BE2C (cell line): ENCODE results near the gene PHACTR3.
"Not testable (repeated sequence)": the region's sequence is repeated elsewhere in the genome, so short reads cannot be mapped to it uniquely, and the experiment has no call there.

Experiments
- DNase-seq: peaks from one replicate; pipeline ENCODE4 v3.0.0-alpha.2; 2020
- H3K27me3 ChIP-seq: fragments of 250-450 bp; sonication (Bioruptor Pico); 2 replicates; pipeline ENCODE4 v1.5.1; 2020; ENCODE audit warnings: mild to moderate bottlenecking
- H3K36me3 ChIP-seq: fragments of 250-450 bp; sonication (Bioruptor Pico); 2 replicates; pipeline ENCODE4 v1.5.1; 2020; ENCODE audit warnings: mild to moderate bottlenecking
- H3K4me1 ChIP-seq: fragments of 250-450 bp; sonication (Bioruptor Pico); 2 replicates; pipeline ENCODE4 v1.5.1; 2020
- H3K4me3 ChIP-seq: 2 replicates; pipeline ENCODE4 v1.5.1; 2011; ENCODE audit warnings: low read depth, low read length
- H3K9me3 ChIP-seq: fragments of 250-450 bp; sonication (Bioruptor Pico); 2 replicates; pipeline ENCODE4 v1.5.1; 2020
- CTCF ChIP-seq: IDR thresholded peaks from 2 replicates; pipeline ENCODE4 v1.5.1; 2012; ENCODE audit warnings: mild to moderate bottlenecking, low read depth, low read length

PHACTR3 gene

DNA sequence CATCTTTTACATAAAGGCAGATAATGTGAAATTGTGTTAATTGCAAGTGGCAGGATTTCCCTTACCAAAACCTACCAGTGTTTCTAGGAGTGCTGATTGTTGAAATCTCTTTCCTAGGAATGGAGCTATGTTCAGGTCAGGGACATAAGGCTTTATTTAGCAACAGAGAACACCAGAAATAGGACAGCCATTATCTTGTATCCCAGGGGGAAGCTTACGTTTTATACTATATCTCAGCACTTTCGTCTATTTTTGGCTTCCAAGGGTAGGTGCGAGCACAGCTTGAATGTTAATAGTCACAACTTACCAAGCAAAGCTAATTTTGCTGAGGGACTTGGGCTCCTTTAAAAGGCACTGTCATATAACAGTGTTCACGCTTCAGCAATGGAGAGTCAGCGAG, 235.1 kb downstream of the PHACTR3 start:
- DNase-seq = no peak
- Histone ChIP-seq H3K9me3 (no peaks in the 10 kb centered on the region), H3K36me3 (no peaks in the 10 kb centered on the region), H3K27me3 (peaks cover 13% of the 10 kb centered on the region), H3K4me1 (no peaks in the 10 kb centered on the region), H3K4me3 (no peak overlapping the region)
- TF ChIP-seq CTCF = no peak

DNA sequence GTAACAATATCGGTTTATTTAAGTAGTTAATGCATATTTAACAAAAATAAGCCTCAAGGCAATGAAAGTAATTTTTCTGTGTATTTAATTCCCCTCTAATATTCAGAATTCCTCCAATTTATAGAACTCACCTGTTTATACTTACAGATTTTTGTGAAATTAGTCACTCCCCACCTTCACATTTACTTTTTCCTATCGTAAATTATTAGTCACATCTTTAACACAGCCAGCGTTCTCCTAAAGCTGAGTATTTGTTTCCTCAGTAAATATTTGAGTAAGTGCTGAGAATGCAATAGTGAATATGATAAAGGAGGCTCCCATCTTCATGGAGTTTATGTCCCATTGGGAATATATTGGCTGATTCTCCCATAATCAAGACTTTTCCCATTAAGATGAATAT, 241.1 kb downstream of the PHACTR3 start:
- H3K4me3 ChIP-seq = no peak overlapping the region
- H3K9me3 ChIP-seq = no peaks in the 10 kb centered on the region
- H3K36me3 ChIP-seq = no peaks in the 10 kb centered on the region
- no peak for TF ChIP-seq CTCF
- no peaks in the 10 kb centered on the region for H3K4me1 ChIP-seq
- peaks cover 2% of the 10 kb centered on the region; the same call in 1 of the 2 replicates for H3K27me3 ChIP-seq
- no peak for DNase-seq

GRCh38 chr20:59848182-59848581, 243.8 kb downstream of the PHACTR3 start:
- H3K4me3 ChIP-seq = no peak overlapping the region
- no peaks in the 10 kb centered on the region for H3K36me3 ChIP-seq
- TF ChIP-seq CTCF = no peak
- no peaks in the 10 kb centered on the region for H3K9me3 ChIP-seq
- H3K4me1 ChIP-seq = no peaks in the 10 kb centered on the region
- DNase-seq = no peak
- no peaks in the 10 kb centered on the region; the same call in 1 of the 2 replicates for H3K27me3 ChIP-seq

DNA sequence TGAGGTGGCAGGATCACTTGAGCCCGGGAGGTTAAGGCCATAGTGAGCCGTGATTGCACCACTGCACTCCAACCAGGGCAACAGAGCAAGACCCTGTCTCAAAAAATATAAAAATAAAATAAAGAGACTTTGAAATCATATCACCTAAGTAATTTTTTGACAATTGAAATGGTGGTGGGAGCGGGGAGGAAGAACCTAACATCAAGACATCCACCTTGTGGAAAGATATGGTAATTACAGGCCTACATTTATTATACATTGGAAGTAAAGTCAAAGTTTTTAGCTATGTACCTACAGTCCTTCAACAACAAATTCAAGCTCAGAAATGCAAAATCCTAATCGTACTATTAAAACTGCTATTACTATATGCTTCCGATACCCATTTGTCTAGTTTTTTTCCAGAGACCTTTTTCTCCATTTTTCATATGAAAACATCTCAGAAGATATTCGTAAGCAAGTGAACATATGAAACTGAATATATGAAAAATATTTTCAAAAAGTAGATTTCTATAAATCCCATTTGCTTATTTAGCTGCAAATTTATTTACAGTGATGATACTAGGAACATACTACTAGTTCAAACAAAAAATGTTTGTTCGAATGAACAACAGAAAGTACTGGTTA, 245.8 kb downstream of the PHACTR3 start:
- H3K36me3 ChIP-seq = no peaks in the 10 kb centered on the region
- no peaks in the 10 kb centered on the region for H3K4me1 ChIP-seq
- no peak overlapping the region for H3K4me3 ChIP-seq
- no peaks in the 10 kb centered on the region; the same call in 1 of the 2 replicates for H3K27me3 ChIP-seq
- no peaks in the 10 kb centered on the region for H3K9me3 ChIP-seq
- no peak for DNase-seq
- peak; percentile 58 for TF ChIP-seq CTCF

DNA sequence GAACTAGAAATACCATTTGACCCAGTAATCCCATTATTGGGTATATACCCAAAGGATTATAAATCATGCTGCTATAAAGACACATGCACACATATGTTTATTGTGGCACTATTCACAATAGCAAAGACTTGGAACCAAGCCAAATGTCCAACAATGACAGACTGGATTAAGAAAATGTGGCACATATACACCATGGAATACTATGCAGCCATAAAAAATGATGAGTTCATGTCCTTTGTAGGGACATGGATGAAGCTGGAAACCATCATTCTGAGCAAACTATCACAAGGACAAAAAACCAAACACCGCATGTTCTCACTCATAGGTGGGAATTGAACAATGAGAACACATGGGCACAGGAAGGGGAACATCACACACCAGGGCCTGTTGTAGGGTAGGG, 252.2 kb downstream of the PHACTR3 start:
- not testable (repeated sequence) for H3K4me3 ChIP-seq, H3K27me3 ChIP-seq, H3K4me1 ChIP-seq, H3K9me3 ChIP-seq, H3K36me3 ChIP-seq, DNase-seq

GRCh38 chr20:59856941-59857340, 252.6 kb downstream of the PHACTR3 start:
- not testable (repeated sequence) for H3K4me3 ChIP-seq, H3K9me3 ChIP-seq, H3K36me3 ChIP-seq, H3K4me1 ChIP-seq, DNase-seq, H3K27me3 ChIP-seq

DNA sequence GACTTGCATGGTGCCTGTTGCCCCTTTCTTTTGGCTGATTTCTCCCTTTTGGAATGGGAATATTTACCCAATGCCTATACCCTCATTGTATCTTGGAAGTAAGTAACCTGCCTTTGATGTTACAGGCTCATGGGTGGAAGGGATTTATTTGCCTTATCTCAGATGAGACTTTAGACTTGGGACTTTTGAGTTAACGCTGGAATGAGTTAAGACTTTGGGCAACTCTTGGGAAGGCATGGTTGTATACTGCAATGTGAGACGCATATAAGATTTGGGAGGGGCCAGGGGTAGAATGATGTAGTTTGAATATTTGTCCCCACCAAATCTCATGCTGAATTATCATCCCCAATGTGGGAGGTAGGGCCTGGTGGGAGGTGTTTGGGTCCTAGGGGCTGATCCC, 253.6 kb downstream of the PHACTR3 start:
- no peak for DNase-seq
- Histone ChIP-seq H3K4me3 (no peak overlapping the region), H3K4me1 (no peaks in the 10 kb centered on the region), H3K9me3 (no peaks in the 10 kb centered on the region), H3K27me3 (peaks cover 5% of the 10 kb centered on the region), H3K36me3 (no peaks in the 10 kb centered on the region)
- TF ChIP-seq CTCF = no peak
